ENCODE measurements around the gene MDP1. TPM values are rescaled to one million over a fixed set of nuclear protein-coding genes. Genes with fewer than 3 reads are reported as not detected.

MDP1 gene
- total and polyA plus RNA-seq, 5 experiments from 2014 or later = 13.7 to 39.1 (median 33.8) TPM

DNA sequence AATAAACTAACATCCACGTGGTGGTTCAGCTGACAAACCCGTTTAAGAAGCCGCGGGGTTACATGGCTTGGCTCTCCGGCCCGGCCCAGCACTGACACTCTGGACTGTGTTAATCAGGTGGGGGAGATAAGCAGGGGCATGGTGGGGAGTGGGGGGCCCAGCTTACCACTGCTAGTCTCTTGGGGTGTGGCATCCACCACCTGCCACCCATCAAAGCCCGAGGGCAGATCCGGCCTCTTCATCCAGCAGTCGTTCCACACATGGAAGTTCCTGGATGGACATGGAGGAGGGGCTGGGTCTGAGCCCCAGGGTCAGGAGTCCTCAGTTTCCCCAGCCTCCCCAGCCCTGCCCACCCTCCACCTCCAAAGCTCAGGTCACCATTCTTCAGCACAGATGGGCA lies 42.3 kb upstream of the MDP1 start:
- Mint-ChIP-seq H3K9me3 (no peaks in the 10 kb centered on the region), H3K27me3 (no peaks in the 10 kb centered on the region), H3K36me3 (peaks cover 0 to 28% (median 10%) of the 10 kb centered on the region in 3 donors), H3K4me1 (no peaks in the 10 kb centered on the region), H3K27ac (no peak overlapping the region), H3K4me3 (no peak overlapping the region)
- POLR2A ChIA-PET = interaction anchor here (1.0 kb wide), 1 partner anchor 15 kb away, joined by 3 read pairs; the partner anchor contains the start of gene TINF2
- no peak for DNase-seq
- no peak for ATAC-seq

DNA sequence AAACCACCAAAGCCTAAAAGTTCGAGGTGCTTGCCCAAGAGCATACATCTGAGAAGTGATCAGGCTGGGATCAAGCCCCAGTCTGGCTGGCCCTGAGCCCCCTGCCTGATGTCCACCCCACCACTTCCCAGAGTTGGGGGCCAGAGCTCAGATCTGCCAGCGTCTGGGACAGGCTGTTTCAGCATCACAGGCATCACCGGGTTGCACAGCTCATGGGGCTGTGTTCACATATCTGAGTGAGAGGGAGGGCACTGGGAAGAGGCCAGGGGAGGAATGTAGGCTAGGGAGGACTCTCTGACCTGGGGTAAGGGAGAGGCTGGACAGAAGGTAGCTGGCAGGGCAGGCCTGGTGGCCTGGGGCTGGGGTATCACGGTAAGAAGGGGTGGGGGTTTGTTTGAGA lies 41.1 kb upstream of the MDP1 start:
- DNase-seq = no peak
- no peak overlapping the region for H3K27ac Mint-ChIP-seq
- no peak for ATAC-seq
- H3K4me1 Mint-ChIP-seq = no peaks in the 10 kb centered on the region
- H3K36me3 Mint-ChIP-seq = peaks cover 0 to 29% (median 10%) of the 10 kb centered on the region in 3 donors
- H3K9me3 Mint-ChIP-seq = no peaks in the 10 kb centered on the region
- no peaks in the 10 kb centered on the region for H3K27me3 Mint-ChIP-seq
- POLR2A ChIA-PET = interaction anchor here (0.5 to 1.0 kb wide), 2 partner anchors 14 to 48 kb away, joined by 3 to 4 read pairs; partner anchors contain the start of gene TINF2
- H3K4me3 Mint-ChIP-seq = no peak overlapping the region

DNA sequence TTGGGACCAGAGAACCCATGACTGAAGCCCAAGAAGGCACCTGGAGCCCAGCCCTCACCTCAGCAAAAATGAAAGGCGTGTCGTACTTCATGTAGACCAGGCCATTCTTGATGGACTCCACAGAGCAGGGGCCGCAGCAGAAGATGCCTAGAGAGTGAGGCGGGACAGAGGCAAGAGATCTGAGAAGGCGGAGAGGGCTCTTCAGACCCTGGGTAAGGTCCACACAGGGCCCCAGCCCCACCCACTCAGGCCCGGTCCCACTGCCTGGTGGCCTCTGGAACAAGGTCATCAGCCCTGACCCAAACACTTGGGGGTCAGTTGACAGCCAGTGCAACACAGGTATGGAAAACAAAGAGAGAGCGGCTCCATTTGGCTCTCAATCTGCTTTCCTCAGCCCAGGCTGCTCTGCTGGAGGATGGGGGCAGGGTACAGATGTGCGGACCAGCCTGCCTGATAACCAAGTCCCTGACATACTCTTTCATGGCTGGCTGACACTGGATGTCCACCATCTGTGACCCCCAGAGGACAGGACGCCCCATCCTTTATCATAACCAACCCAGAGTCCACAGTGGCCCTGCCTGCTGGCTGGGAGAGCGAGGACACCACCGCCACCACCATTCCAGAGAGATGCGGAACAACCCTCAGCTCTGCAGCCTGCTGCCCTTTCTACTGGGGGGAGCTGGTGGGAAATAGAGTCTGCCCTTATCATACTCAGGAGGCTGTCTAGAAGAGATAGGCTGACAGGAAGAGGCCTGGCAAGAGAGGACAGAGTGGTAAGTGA lies 40.3 kb upstream of the MDP1 start:
- DNase-seq (no peak), ATAC-seq (no peak)
- H3K9me3 Mint-ChIP-seq = no peaks in the 10 kb centered on the region
- H3K36me3 Mint-ChIP-seq = peaks cover 0 to 29% (median 10%) of the 10 kb centered on the region in 3 donors
- no peak overlapping the region for H3K4me3 Mint-ChIP-seq
- H3K27ac Mint-ChIP-seq = no peak overlapping the region
- POLR2A ChIA-PET = interaction anchor here (1.0 kb wide), 1 partner anchor 14 kb away, joined by 3 read pairs; no protein-coding TSS in a partner anchor
- H3K27me3 Mint-ChIP-seq = no peaks in the 10 kb centered on the region
- no peaks in the 10 kb centered on the region for H3K4me1 Mint-ChIP-seq

DNA sequence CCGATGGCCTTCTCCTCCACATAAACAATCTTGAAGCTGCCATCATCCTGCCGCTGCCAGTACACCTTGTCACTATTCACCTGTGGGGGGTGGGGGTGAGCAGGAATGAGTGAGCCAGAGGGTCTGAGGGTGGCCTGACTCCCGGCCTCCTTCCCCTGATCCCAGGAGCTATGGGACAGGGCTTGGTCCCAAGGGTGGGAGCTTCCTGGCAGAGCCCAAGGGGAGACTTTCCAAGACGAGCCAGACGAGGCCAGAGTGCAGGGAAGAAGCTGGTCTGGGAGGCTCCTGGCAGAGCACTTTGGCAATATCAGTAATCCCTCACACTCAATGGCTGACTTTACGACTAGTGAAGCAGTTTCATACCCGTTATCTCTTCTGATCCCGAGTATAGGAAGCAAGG lies 39.6 kb upstream of the MDP1 start:
- Mint-ChIP-seq H3K9me3 (no peaks in the 10 kb centered on the region), H3K27ac (no peak overlapping the region), H3K27me3 (no peaks in the 10 kb centered on the region), H3K4me3 (no peak overlapping the region), H3K4me1 (no peaks in the 10 kb centered on the region), H3K36me3 (peaks cover 0 to 26% (median 9%) of the 10 kb centered on the region in 3 donors)
- POLR2A ChIA-PET = interaction anchor here (1.0 kb wide), 1 partner anchor 15 kb away, joined by 3 read pairs; no protein-coding TSS in a partner anchor
- DNase-seq (no peak), ATAC-seq (no peak)

DNA sequence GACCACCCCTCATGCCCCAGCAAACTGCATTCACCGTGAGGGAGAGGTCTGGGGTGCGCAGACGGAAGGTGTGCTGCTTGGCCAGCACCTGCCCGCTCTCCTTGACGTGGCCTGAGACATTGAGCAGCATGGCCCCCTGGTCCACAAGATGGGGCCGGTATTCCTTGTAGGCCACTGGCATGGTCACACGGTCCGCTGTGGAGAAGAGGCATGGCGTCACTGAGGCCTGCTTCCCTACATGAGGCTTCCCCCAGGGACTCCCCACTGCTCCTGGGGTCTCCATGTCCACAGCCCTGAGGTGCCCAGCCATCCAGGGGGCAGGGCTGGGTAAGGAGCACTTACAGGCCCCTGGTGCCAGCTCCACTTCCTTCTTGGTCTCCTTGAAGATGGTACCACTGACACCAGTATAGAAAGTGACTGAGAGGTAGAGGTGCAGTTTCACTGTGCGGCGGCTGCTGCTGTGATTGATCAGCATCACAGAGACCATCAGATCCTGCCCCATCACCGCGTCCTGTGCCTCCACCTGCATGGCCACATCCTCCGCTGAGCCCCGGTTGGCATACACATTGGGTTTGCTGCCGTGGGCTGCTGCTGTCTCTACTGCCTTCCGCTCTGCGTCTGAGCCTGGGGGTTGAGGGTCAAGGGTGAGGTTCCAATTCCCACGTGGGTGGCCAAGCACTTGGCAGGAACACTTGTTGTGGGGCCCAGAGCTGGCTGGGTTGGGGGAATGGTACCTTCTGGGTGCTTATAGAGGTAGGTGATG lies 38.9 kb upstream of the MDP1 start:
- Mint-ChIP-seq H3K4me3 (no peak overlapping the region), H3K36me3 (peaks cover 0 to 26% (median 9%) of the 10 kb centered on the region in 3 donors), H3K4me1 (no peaks in the 10 kb centered on the region), H3K27ac (no peak overlapping the region), H3K27me3 (no peaks in the 10 kb centered on the region), H3K9me3 (no peaks in the 10 kb centered on the region)
- DNase-seq (no peak), ATAC-seq (no peak)
- POLR2A ChIA-PET = interaction anchor here (1.0 kb wide), 1 partner anchor 16 kb away, joined by 3 read pairs; no protein-coding TSS in a partner anchor

DNA sequence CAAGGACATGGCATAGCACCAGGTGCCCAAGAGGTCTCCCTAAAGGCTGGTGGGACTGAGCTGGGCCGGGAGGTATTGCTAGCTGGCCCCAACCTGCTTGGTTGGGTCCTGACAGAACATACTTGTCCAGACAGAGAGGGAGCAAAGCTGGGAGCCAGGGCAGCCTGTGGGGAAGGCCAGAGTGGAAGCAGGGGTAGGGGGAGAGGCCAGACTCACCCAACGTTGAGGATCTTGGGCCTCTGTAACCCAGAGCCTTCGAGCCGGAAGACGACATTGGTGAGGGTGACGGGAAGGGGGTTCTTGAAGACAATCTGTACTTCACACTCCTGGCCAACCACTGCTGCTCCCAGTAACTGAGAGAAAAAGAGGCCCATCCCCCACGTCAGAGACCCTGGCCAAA lies 38.1 kb upstream of the MDP1 start:
- POLR2A ChIA-PET = interaction anchor here (1.0 kb wide), 1 partner anchor 17 kb away, joined by 3 read pairs; the partner anchor contains the start of gene RABGGTA
- peaks cover 0 to 30% (median 9%) of the 10 kb centered on the region in 3 donors for H3K36me3 Mint-ChIP-seq
- no peaks in the 10 kb centered on the region for H3K4me1 Mint-ChIP-seq
- H3K4me3 Mint-ChIP-seq = no peak overlapping the region
- ATAC-seq = no peak
- DNase-seq = no peak
- H3K27ac Mint-ChIP-seq = peak overlapping the region in 1 of 10 donors; percentile 82
- H3K9me3 Mint-ChIP-seq = no peaks in the 10 kb centered on the region
- H3K27me3 Mint-ChIP-seq = no peaks in the 10 kb centered on the region

DNA sequence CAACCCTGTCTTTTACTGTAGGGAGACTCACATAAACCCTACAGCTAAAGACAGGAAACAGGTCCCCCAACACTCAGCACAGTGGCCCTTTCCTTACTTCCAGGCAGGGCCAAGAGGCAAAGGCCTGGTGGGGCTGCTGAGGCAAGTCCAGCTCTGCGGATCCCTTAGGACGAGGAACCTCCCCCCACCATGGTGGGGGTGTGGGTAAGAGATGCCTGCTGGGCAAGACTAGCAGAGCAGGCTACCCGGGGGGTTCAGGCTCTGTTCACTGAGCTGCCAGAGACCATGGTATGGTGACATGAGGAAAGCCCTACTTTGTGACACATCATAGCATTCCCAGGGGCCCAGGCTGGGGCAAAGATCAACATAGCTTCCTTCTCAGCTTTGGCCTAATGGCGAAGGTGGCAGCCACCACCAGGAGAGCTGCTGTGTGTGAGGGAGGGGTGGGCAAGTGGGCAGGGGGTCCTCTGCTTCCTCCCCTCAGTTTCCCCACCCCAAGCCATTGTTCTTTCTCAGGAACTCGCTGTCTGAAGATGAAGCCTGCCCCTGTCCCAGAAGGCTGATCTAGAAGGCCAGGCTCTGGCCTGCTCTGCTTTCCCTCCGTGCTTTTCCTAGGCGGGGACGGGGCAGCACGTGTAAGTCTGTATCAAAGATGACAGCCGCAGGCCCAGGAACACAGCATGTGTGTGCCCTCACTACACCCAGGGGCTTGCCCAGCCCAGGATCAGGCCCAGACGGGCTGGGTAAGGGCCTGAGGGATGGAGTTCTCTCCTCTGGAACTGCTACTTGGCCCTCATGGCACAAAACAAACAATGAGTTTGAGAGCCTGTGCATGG lies 36.6 kb upstream of the MDP1 start:
- no peak for DNase-seq
- H3K4me3 Mint-ChIP-seq = no peak overlapping the region
- H3K36me3 Mint-ChIP-seq = peaks cover 0 to 28% (median 9%) of the 10 kb centered on the region in 3 donors
- POLR2A ChIA-PET = interaction anchor here (2.4 kb wide), 1 partner anchor 10 kb away, joined by 11 read pairs; the partner anchor contains the start of gene TINF2
- H3K27ac Mint-ChIP-seq = no peak overlapping the region
- peaks cover 0 to 5% (median under 1%) of the 10 kb centered on the region in 4 donors for H3K4me1 Mint-ChIP-seq
- no peaks in the 10 kb centered on the region for H3K27me3 Mint-ChIP-seq
- no peak for ATAC-seq
- H3K9me3 Mint-ChIP-seq = no peaks in the 10 kb centered on the region

DNA sequence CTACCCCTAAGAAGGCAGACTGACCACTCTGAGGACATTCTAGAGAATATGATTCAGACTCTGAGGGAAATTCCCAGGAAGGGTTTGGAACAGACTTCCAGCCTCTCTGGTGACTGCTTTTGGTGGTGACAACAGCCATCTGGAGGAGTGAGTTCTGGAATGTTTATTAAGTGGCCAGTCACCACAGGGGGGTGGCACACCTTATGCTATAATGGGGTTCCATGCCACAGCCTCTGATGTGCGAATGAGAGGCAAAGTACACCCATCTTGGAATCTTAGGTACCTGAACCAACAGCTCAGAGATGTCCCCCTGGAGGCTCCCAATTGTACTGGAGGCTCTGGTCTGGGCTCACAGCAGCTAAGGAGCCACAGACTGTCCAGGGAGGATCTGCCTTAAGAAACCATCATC lies 36.0 kb upstream of the MDP1 start:
- peaks cover 0 to 9% (median 2%) of the 10 kb centered on the region in 4 donors for H3K4me1 Mint-ChIP-seq
- no peak overlapping the region for H3K27ac Mint-ChIP-seq
- POLR2A ChIA-PET = interaction anchor here (2.4 kb wide), 1 partner anchor 9 kb away, joined by 11 read pairs; the partner anchor contains the start of gene TINF2
- H3K4me3 Mint-ChIP-seq = no peak overlapping the region
- ATAC-seq (no peak), DNase-seq (no peak)
- peaks cover 0 to 25% (median 9%) of the 10 kb centered on the region in 3 donors for H3K36me3 Mint-ChIP-seq
- no peaks in the 10 kb centered on the region for H3K9me3 Mint-ChIP-seq
- no peaks in the 10 kb centered on the region for H3K27me3 Mint-ChIP-seq

DNA sequence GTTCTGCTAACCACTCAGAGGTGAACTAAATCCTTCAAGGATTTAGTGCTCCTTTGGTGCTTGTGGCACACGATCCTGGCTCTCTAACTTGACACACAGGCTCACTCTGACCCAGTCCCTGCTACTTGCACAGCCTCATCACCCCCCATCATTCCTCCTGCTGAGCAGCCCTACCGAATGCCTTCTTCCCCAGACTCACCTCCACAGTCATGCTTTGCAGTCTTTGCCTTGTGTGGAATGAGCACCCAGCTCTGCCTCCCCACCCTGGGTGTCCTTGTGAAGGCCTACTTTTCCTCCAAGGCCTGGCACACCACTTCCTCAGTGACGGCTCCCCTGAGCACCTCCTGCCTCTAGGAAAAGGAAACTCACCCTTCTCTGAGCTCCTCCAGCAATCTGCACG lies 34.5 kb upstream of the MDP1 start:
- Mint-ChIP-seq H3K4me3 (no peak overlapping the region), H3K9me3 (no peaks in the 10 kb centered on the region), H3K27ac (peak overlapping the region in 4 of 10 donors; percentile 1 to 54 (median 38)), H3K36me3 (peaks cover 0 to 19% (median 6%) of the 10 kb centered on the region in 3 donors), H3K4me1 (peaks cover 0 to 13% (median 3%) of the 10 kb centered on the region in 4 donors), H3K27me3 (no peaks in the 10 kb centered on the region)
- no peak for ATAC-seq
- DNase-seq = no peak
- POLR2A ChIA-PET = no interaction called here

DNA sequence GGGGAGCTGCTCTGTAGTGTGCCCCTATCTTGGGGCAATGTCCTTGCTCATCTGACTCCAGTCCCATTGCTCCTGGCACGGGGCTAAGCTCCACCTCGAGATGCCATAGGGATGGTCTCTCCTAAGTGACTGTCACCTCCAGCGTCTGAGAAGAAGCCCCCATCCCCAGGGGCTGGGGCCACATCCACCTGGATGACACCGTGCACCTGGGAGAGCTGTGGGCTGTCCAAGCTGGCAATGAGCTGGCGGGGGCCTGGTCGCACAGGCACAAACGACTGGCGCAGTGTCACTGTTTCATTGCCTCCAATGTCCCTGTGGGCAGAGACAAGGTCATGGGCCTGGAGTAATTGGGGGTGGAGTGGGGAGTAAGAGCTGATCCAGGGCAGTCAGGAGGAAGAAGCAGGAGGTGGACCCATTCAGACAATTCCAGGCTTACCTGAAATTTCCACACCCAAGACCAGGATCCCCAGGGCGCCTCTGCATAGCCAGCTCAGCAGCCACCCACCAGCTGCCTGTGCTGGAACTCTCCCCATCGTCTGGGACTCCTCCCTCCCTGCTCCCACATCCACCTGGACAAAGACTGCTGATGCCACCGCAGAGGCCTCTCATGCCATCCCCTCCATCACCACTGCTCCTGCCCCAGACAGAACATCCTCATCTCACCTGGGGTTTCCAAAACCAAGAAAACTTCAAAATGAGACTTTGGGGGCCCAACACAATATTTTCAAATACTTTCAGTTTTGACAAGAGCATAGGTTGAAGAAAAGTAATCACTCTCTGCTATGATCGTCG lies 33.6 kb upstream of the MDP1 start:
- ATAC-seq (no peak), DNase-seq (no peak)
- no peak overlapping the region for H3K4me3 Mint-ChIP-seq
- H3K36me3 Mint-ChIP-seq = peaks cover 0 to 16% (median 2%) of the 10 kb centered on the region in 3 donors
- peak overlapping the region in 1 of 10 donors; percentile 63 for H3K27ac Mint-ChIP-seq
- peaks cover 0 to 16% (median 6%) of the 10 kb centered on the region in 4 donors for H3K4me1 Mint-ChIP-seq
- POLR2A ChIA-PET = no interaction called here
- H3K9me3 Mint-ChIP-seq = no peaks in the 10 kb centered on the region
- H3K27me3 Mint-ChIP-seq = no peaks in the 10 kb centered on the region

DNA sequence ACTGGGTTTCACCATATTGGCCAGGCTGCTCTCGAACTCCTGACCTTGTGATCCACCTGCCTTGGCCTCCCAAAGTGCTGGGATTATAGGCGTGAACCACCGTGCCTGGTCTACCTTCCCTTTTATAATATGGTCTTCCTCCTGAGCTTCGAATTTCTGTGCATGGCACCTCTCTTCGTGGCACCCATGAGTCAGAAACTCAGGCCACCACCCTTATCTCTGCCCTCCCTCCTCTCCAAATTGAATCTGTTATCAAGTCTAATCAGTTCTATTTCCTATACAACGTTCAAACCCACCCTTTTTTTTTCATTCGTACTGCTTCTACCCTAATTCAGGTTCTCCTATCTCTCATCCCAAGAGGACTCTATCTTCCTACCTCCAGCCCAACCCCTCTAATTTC lies 31.6 kb upstream of the MDP1 start:
- Mint-ChIP-seq H3K9me3 (no peaks in the 10 kb centered on the region), H3K36me3 (peaks cover 0 to 5% (median 0%) of the 10 kb centered on the region in 3 donors), H3K4me1 (peaks cover 6 to 30% (median 18%) of the 10 kb centered on the region in 4 donors), H3K27ac (peak overlapping the region in 6 of 10 donors; percentile 37 to 91 (median 76)), H3K27me3 (no peaks in the 10 kb centered on the region), H3K4me3 (peak overlapping the region in 2 of 10 donors; percentile 1 to 2)
- DNase-seq (no peak), ATAC-seq (no peak)
- POLR2A ChIA-PET = interaction anchor here (1.0 to 1.3 kb wide), 2 partner anchors 24 to 32 kb away, joined by 3 to 4 read pairs; partner anchors contain the start of genes MDP1 and RABGGTA

Measured in naive thymus-derived CD8-positive, alpha-beta T cell (primary cell).